Esophagus (tissue), 2 donors: ENCODE measurements around the gene PADI1. TPM values are rescaled to one million over a fixed set of nuclear protein-coding genes. Genes with fewer than 3 reads are reported as not detected.
"Not testable (repeated sequence)": the region's sequence is repeated elsewhere in the genome, so short reads cannot be mapped to it uniquely, and the experiment has no call there.

ENCODE experiments used
- H3K27ac ChIP-seq, 2 donors: one replicate each; pipeline ENCODE4 v1.5.1; 2013; ENCODE audit warnings: low read depth in 2 of 2, mild to moderate bottlenecking in 2 of 2, inconsistent platforms in 1 of 2, low read length in 1 of 2, moderate library complexity in 1 of 2
- H3K27me3 ChIP-seq, 2 donors: one replicate each; pipeline ENCODE4 v1.6.1; 2013; ENCODE audit warnings: low read length in 2 of 2, control low read depth in 1 of 2, mild to moderate bottlenecking in 1 of 2; ENCODE audit not compliant: insufficient read depth in 2 of 2, control insufficient read depth in 1 of 2
- H3K36me3 ChIP-seq, 2 donors: one replicate each; pipeline ENCODE4 v1.6.1; 2013; ENCODE audit warnings: low read length in 1 of 2; ENCODE audit not compliant: control insufficient read depth in 2 of 2, insufficient read depth in 2 of 2
- H3K4me1 ChIP-seq, 2 donors: one replicate each; pipeline ENCODE4 v1.6.1; 2013; ENCODE audit warnings: low read length in 1 of 2; ENCODE audit not compliant: control insufficient read depth in 2 of 2, insufficient read depth in 2 of 2
- H3K4me3 ChIP-seq, 2 donors: one replicate each; pipeline ENCODE4 v1.5.1; 2013; ENCODE audit warnings: low read length in 2 of 2, mild to moderate bottlenecking in 2 of 2, low read depth in 1 of 2, moderate library complexity in 1 of 2
- H3K9me3 ChIP-seq, 2 donors: one replicate each; pipeline ENCODE4 v1.6.1; 2013; ENCODE audit warnings: mild to moderate bottlenecking in 2 of 2, low read depth in 1 of 2, low read length in 1 of 2, moderate library complexity in 1 of 2; ENCODE audit not compliant: control insufficient read depth in 2 of 2, insufficient read depth in 1 of 2
- WGBS, 2 donors: extraction: QIAGEN DNeasy Blood & Tissue Kit; methylation state at CpG; one replicate each; pipeline ENCODE4 v1.1.7; 2013; 5-methylcytosine and 5-hydroxymethylcytosine counted together
- polyA plus RNA-seq, 2 donors: library from polyadenylated mRNA; stranded (reverse); fragments of 200-250 nt; gene quantifications; one replicate each; pipeline ENCODE4 v1.2.3, GENCODE V29; 2013
- donor health status: healthy with polysubstance abuse.
- donor health status: Bipolar disorder and iron deficiency.

The PADI1 gene
- polyA plus RNA-seq, 2 donors, result 162 to 398 TPM

DNA sequence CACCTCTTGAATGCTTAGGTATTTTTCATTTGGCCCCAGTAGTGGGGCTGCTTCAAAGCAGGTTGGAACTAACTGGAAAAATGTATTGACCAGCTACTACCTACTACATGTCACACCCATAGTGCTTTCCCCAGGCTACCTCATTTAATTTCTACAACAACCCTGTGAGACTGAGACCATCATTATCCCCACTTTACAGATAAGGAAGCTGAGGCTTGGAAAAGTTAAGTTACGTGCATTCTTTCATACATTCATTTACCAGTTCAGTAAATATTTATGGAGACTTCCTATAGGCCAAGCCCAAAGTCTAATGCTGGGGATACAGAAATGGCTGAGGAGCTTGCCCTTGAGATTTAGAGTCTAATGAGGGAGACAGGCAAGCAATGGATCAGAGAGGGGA, 29.5 kb downstream of the PADI1 start:
- WGBS, 2 donors, result 80 to 97% methylated on average over 1 of the region's 1 CpG
- Histone ChIP-seq H3K27ac (no peak overlapping the region), H3K4me1 (peaks cover 0 to 21% of the 10 kb centered on the region in 2 donors)

DNA sequence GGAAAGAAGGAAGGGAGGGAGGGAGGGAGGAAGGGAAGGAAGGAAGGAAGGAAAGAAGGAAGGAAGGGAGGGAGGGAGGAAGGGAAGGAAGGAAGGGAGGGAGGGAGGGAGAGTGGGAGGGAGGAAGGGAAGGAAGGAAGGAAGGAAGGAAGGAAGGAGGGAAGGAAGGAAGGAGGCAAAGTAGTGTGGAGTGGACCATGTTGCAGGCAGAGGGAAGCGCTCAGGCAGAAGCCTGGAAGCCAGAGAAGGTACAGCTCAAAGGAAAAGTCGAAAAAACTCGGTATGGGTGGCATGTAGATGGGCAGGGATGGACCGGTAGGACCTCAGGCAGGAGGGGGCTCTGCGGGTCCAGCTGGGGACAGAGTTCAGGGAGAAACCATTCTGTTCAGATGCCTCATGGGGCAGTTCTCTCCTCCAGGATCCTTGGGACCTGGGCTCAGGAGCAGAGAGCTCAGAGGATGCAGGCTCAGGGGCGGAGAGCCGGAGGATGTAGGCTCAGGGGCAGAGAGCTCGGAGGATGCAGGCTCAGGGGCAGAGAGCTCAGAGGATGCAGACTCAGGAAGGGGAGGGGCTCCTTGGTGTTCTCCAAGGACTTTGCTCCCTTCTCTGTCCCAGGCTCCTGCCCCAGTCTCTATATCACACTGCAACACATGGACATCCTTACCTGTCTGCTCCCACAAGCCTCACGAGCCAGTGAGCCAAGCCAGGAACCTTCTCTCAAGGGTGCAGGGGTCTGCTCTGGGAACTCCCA, 30.4 kb downstream of the PADI1 start:
- H3K9me3 ChIP-seq, result no peaks in the 10 kb centered on the region
- H3K36me3 ChIP-seq, result peaks cover 2 to 5% of the 10 kb centered on the region in 2 donors
- WGBS, 2 donors, result 86 to 89% methylated on average over 9 of the region's 9 CpGs
- peak overlapping the region in 1 of 2 donors; percentile 33 for H3K27ac ChIP-seq
- H3K4me1 ChIP-seq, result peaks cover 0 to 14% of the 10 kb centered on the region in 2 donors
- no peak overlapping the region for H3K4me3 ChIP-seq
- no peaks in the 10 kb centered on the region for H3K27me3 ChIP-seq

More for the DNA sequence above, 29.5 kb downstream of the PADI1 start:
- Histone ChIP-seq H3K4me3 (no peak overlapping the region), H3K36me3 (peaks cover 0 to 5% of the 10 kb centered on the region in 2 donors), H3K9me3 (no peaks in the 10 kb centered on the region), H3K27me3 (no peaks in the 10 kb centered on the region)

DNA sequence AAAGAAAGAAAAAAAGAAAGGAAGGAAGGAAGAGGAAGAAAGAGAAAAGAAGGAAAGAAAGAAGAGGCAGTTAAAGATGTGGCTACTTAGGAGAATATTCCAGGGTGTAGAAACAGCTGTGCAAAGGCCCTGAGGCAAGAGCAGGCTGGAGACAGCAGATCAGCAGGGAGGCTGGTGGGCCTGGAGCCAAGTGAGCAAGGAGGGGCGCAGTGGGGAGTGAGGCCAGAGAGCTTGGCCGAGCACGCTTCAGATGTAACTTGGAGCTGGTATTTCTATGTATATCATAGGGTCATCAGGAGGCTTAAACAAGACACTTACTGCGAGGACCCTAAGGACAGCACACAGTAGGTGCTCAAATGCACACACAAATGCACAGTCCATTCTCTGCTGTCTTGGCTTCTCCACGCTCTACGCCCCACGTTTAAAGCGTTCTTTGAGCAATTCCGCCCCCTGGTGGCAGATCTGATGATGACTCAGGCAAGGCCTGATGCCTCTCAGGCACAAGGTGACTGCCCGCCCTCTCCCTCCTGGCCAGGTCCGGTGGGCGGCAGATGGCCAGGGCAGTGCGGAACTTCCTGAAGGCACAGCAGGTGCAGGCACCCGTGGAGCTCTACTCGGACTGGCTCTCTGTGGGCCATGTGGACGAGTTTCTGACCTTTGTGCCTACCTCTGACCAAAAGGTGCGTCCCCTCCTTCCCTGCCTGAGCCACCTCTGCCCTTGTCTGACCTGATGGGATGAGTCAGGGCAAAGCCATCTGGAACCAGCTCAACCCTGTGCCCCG, 32.0 kb downstream of the PADI1 start:
- H3K9me3 ChIP-seq, result no peaks in the 10 kb centered on the region
- no peaks in the 10 kb centered on the region for H3K27me3 ChIP-seq
- peak overlapping the region in 1 of 2 donors; percentile 40 for H3K27ac ChIP-seq
- H3K4me3 ChIP-seq, result no peak overlapping the region
- H3K4me1 ChIP-seq, result peaks cover 0 to 11% of the 10 kb centered on the region in 2 donors
- WGBS, 2 donors, result 18 to 21% methylated on average over 17 to 18 of the region's 18 CpGs
- peaks cover 0 to 4% of the 10 kb centered on the region in 2 donors for H3K36me3 ChIP-seq

DNA sequence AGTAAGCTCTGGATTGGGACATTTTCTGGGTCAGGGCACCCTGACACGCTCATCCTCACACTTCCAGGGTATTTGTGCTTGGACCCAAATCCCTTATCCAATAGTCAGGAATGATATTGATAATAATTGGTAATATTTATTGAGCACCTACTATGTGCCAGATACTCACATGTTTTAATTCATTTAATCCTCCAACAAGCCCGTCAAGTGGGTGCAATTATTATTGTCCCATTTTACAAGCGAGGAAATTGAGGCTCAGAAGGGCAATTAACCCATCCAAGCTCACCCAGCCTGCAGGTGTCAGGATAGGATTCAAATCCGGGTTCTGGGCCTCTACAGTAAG, 32.6 kb downstream of the PADI1 start:
- no peaks in the 10 kb centered on the region for H3K9me3 ChIP-seq
- H3K27me3 ChIP-seq, result no peaks in the 10 kb centered on the region
- 74 to 76% methylated on average over 4 of the region's 4 CpGs for WGBS, 2 donors
- peak overlapping the region in 1 of 2 donors; percentile 61 for H3K27ac ChIP-seq
- H3K4me1 ChIP-seq, result peaks cover 0 to 11% of the 10 kb centered on the region in 2 donors
- H3K4me3 ChIP-seq, result no peak overlapping the region
- peaks cover 2 to 4% of the 10 kb centered on the region in 2 donors for H3K36me3 ChIP-seq

DNA sequence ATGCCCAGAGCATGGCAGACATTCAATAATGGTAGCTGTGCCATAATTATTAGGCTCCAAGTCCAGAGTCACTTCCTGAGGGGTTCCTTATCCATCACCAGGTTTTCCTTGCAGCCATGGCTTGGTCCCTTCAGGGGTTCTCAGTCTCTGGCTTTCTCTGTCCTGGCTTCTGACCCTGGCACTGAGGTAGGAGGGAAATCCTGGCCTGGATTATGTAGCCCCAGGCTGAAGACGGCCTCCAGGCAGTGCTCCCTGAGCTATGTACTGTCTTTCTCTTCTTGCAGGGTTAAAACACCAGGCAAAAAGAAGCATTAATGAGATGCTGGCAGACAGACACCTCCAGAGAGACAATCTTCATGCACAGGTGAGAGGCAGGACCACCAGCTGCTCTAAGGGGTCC, 34.5 kb downstream of the PADI1 start:
- Histone ChIP-seq H3K36me3 (peaks cover 4 to 9% of the 10 kb centered on the region in 2 donors), H3K4me3 (no peak overlapping the region), H3K27ac (no peak overlapping the region), H3K27me3 (no peaks in the 10 kb centered on the region), H3K4me1 (peaks cover 0 to 4% of the 10 kb centered on the region in 2 donors), H3K9me3 (no peaks in the 10 kb centered on the region)
- 35 to 45% methylated on average over 1 of the region's 1 CpG for WGBS, 2 donors

DNA sequence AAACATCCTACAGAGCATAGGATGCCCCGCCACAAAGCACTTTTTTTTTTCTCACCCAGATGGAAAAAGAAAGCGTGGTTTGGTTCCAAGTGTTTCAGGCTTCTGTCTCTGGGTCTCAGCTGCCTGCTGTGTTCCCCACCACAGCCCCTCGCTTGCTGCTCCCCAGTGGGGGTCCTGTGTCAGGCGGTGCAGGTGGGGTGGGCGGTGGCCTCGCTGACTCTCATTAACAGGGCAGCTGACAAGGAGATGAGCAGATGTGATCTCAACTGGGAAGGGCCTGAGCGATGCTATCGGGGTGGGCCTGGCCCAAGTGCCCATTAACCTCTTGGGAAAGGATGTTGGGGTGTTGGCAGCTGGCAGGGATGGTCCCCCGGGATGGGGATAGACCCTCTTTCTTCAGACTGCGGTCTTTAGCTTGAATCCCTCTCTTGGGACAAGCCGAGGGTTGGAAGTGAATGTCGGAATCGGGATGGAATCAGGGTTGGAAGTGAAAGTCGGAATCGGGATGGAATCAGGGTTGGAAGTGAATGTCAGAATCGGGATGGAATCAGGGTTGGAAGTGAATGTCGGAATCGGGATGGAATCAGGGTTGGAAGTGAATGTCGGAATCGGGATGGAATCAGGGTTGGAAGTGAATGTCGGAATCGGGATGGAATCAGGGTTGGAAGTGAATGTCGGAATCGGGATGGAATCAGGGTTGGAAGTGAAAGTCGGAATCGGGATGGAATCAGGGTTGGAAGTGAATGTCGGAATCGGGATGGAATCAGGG, 36.3 kb downstream of the PADI1 start:
- 51 to 74% methylated on average over 27 to 28 of the region's 28 CpGs for WGBS, 2 donors
- H3K36me3 ChIP-seq, result not testable (repeated sequence)

DNA sequence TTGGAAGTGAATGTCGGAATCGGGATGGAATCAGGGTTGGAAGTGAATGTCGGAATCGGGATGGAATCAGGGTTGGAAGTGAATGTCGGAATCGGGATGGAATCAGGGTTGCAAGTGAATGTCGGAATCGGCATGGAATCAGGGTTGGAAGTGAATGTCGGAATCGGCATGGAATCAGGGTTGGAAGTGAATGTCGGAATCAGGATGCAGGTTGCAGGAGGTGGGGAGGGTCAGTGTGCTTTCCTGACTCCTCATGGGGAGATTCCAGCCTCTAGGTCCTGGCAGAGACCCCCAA, 36.8 kb downstream of the PADI1 start:
- H3K4me3 ChIP-seq, H3K27ac ChIP-seq, H3K9me3 ChIP-seq, H3K36me3 ChIP-seq, H3K27me3 ChIP-seq: not testable (repeated sequence)
- WGBS, 2 donors, result 80 to 92% methylated on average over 10 to 11 of the region's 11 CpGs
- peaks cover 0 to 12% of the 10 kb centered on the region in 2 donors for H3K4me1 ChIP-seq

More for the DNA sequence above, 36.3 kb downstream of the PADI1 start:
- not testable (repeated sequence) for H3K27ac ChIP-seq, H3K27me3 ChIP-seq, H3K4me3 ChIP-seq, H3K9me3 ChIP-seq
- H3K4me1 ChIP-seq, result peaks cover 0 to 12% of the 10 kb centered on the region in 2 donors

DNA sequence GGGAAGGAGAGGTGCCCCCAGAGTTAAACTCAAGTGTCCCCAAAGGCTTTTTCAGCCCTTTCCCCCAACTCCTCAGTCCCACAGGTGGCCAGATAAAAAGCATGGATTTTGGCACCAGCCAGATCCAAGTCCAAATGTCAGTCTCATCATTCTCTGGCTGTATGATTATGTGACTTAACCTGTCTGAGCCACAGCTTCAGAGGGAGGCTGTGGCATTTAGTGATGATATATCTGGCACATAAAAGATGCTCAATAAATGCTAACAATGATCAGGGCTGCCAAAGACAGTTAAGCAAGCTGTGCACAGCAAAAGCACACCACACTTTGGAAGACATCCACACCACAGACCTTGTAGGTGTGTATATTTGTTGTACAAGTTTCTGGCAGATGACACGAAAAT, 38.3 kb downstream of the PADI1 start:
- Histone ChIP-seq H3K36me3 (peaks cover 4 to 9% of the 10 kb centered on the region in 2 donors), H3K27ac (no peak overlapping the region), H3K27me3 (no peaks in the 10 kb centered on the region), H3K4me1 (peaks cover 0 to 12% of the 10 kb centered on the region in 2 donors), H3K4me3 (no peak overlapping the region), H3K9me3 (no peaks in the 10 kb centered on the region)
- WGBS, 2 donors, result 53 to 63% methylated on average over 1 of the region's 1 CpG

DNA sequence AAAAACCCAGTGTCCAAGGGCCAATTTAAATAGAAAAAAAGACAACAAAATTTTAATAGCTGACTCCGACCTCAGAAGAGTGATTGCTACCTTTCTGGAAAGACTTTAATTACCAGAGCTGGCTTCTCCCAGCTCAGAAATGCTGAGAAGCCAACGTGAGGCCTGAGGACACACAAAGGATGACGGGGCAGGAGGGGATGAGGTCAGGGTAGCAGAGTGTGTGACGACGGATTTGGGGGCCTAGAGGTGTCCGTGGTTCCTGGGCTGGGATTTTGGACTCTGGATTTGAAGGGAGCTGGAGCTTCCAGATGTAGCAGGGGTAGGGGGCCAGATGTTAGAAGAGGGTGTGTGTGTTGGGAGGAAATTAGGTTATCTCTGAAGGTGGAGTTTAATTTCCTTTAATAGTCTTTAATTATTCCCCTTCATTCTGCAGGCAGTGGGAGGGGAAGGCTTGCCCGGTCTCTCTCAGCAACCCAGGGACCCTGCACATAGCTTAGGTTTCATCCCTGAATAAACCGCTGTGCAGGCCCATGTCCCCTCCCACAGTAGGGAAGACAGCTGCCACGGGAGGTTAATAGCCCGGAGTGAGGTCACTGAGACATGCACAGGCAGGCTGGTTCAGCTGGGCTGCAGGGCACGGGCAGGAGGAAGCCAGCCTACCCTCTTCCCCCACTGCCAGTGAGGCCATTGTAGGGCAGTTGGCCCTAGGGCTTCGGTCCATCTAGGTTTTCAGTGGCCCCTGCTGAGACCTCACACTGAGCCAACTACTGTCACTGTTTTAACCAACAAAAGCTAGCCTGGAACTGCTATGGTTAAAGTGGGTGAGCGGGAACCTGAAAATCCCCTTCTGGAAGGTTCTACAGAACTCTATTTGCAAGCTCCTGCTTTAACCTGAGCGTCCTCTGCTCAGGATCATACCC, 40.2 kb downstream of the PADI1 start:
- Histone ChIP-seq H3K4me3 (no peak overlapping the region), H3K4me1 (peaks cover 2 to 12% of the 10 kb centered on the region in 2 donors), H3K36me3 (peaks cover 4 to 9% of the 10 kb centered on the region in 2 donors), H3K9me3 (no peaks in the 10 kb centered on the region), H3K27me3 (no peaks in the 10 kb centered on the region), H3K27ac (no peak overlapping the region)
- 63 to 66% methylated on average over 14 of the region's 14 CpGs for WGBS, 2 donors
